Psoas muscle (tissue), 8 donors: ENCODE results near the gene ZFP36L2. TPM values are rescaled to one million over a fixed set of nuclear protein-coding genes. Genes with fewer than 3 reads are reported as not detected.

ENCODE experiments used
- ATAC-seq, 4 donors: fragments of 200-7000 bp; cut with Tn5 transposase; one replicate each; pipeline ENCODE4 v1.9.1; 2020; ENCODE audit warnings: moderate library complexity in 3 of 4, mild to moderate bottlenecking in 2 of 4
- DNase-seq, 2 donors: peaks; one replicate each; pipeline ENCODE4 v3.0.0-alpha.2; 2020
- H3K27ac ChIP-seq: fragments of 200-600 bp; one replicate; pipeline ENCODE4 v1.8.0; 2022
- H3K27me3 ChIP-seq, 3 donors: fragments of 200-600 bp in 1 of 3; one replicate each; pipeline versions ENCODE4 v1.6.1 to v1.8.0; 2013 to 2022; ENCODE audit warnings: low read length in 2 of 3, mild to moderate bottlenecking in 2 of 3, moderate library complexity in 1 of 3; ENCODE audit not compliant: insufficient read depth in 3 of 3
- H3K36me3 ChIP-seq, 2 donors: fragments of 200-600 bp in 1 of 2; one replicate each; pipeline versions ENCODE4 v1.6.1 to v1.8.0; 2013 to 2022; ENCODE audit warnings: low read depth in 1 of 2, mild to moderate bottlenecking in 1 of 2, moderate library complexity in 1 of 2; ENCODE audit not compliant: insufficient read depth in 1 of 2
- H3K4me1 ChIP-seq: fragments of 200-600 bp; one replicate; pipeline ENCODE4 v1.8.0; 2022
- H3K4me3 ChIP-seq: fragments of 200-600 bp; one replicate; pipeline ENCODE4 v1.8.0; 2022; ENCODE audit warnings: mild to moderate bottlenecking
- H3K9me3 ChIP-seq: fragments of 200-600 bp; one replicate; pipeline ENCODE4 v1.8.0; 2022
- WGBS, 3 donors: extraction: QIAGEN DNeasy Blood & Tissue Kit; methylation state at CpG; one replicate each; pipeline versions ENCODE4 v1.1.6 to v1.1.7; 2013; 5-methylcytosine and 5-hydroxymethylcytosine counted together
- intact Hi-C, 2 donors: fragments of 100-400 bp; cut with DNase I; formaldehyde crosslinking; loops; one replicate each; pipeline versions ENCODE4 v1.11.0 to v1.14.2; 2022
- polyA plus RNA-seq, 3 donors: library from polyadenylated mRNA; stranded (reverse); fragments of 200-250 nt; gene quantifications; one replicate each; pipeline ENCODE4 v1.2.3, GENCODE V29; 2013
- total RNA-seq, 4 donors: library from RNA; stranded (reverse); fragmentation: NEBNext Ultra II Directional in 2 of 4; extraction: Animal tissue kit (Norgen Biotek cat#: 25700) in 2 of 4; gene quantifications; one replicate each; pipeline versions ENCODE4 v1.2.1 to v1.2.4, GENCODE V29; 2021 to 2023
- TF ChIP-seq, protein P1 (sequence below): fragments of 200-600 bp; IDR thresholded peaks from one replicate; pipeline ENCODE4 v1.8.0; 2022; ENCODE audit warnings: antibody characterized with exemption
- donor health status: healthy with polysubstance abuse.
- donor health status: DM: no; HTN: no; CAD: no; lungs with moderate emphysema.
- donor health status: Bipolar disorder and iron deficiency.
- donor health status: healthy.
- donor health status: DM: yes; HTN: yes; CAD: no.
- donor health status: DM: no; HTN: no; CAD: no.
- donor health status: DM: no; HTN: no; CAD: no.
- donor health status: DM: yes; HTN: yes; CAD: no.

ZFP36L2 gene
- total and polyA plus RNA-seq, 7 donors = 26.3 to 103 (median 48.9) TPM

DNA sequence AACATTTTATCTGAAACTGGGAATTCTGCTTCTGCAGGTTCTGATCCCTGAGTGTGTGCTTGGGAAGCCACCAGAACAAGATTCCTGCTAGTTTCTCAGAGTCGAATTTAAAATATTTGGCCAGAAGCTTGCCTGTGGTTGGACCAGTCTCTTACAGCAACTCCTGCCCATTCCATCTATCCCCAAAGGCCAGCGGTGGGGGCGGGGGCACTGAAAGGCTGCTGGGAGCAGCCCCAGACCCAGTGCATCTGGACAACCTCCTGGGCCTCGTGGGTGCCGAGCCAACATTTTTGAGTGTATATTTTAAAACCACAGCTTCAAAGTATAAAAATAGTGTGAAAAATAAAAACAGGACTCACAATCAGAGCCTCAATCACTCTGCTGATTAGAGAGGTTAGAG lies 38.6 kb upstream of the ZFP36L2 start:
- ATAC-seq (no peak), DNase-seq (peak; percentile 72 to 79)
- intact Hi-C loops = no loop called here
- Histone ChIP-seq H3K9me3 (no peaks in the 10 kb centered on the region), H3K4me3 (no peak overlapping the region), H3K36me3 (no peaks in the 10 kb centered on the region), H3K27ac (peak overlapping the region; percentile 11), H3K4me1 (peaks cover 9% of the 10 kb centered on the region), H3K27me3 (no peaks in the 10 kb centered on the region)
- WGBS, 3 donors = 33 to 63% (median 50%) methylated on average over 5 of the region's 5 CpGs
- TF ChIP-seq, protein P1, sequence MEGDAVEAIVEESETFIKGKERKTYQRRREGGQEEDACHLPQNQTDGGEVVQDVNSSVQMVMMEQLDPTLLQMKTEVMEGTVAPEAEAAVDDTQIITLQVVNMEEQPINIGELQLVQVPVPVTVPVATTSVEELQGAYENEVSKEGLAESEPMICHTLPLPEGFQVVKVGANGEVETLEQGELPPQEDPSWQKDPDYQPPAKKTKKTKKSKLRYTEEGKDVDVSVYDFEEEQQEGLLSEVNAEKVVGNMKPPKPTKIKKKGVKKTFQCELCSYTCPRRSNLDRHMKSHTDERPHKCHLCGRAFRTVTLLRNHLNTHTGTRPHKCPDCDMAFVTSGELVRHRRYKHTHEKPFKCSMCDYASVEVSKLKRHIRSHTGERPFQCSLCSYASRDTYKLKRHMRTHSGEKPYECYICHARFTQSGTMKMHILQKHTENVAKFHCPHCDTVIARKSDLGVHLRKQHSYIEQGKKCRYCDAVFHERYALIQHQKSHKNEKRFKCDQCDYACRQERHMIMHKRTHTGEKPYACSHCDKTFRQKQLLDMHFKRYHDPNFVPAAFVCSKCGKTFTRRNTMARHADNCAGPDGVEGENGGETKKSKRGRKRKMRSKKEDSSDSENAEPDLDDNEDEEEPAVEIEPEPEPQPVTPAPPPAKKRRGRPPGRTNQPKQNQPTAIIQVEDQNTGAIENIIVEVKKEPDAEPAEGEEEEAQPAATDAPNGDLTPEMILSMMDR = no peak

DNA sequence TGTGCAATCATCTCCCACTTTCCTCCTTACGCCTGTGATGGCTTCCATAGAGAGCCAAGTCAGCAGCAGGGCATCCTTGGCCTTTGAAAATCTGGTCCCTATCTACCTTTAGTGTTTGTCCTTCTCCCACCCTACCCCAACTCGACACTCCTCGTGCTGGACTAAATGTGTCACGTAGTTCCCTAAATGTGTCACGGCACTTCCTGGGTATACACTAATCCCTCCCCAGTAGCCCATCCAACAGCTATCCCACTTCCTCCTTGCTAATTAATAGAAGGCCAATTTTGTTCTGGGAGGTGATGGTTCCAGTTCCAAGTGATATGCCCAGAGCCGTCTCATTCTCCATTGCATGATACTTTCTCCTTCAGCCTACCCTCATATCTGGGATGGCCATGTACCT lies 36.5 kb upstream of the ZFP36L2 start:
- TF ChIP-seq, protein P1 = no peak
- H3K36me3 ChIP-seq = no peaks in the 10 kb centered on the region
- no peaks in the 10 kb centered on the region for H3K9me3 ChIP-seq
- WGBS, 3 donors = 91 to 95% (median 93%) methylated on average over 6 of the region's 6 CpGs
- no peak overlapping the region for H3K4me3 ChIP-seq
- ATAC-seq = no peak
- H3K27ac ChIP-seq = no peak overlapping the region
- no peaks in the 10 kb centered on the region for H3K4me1 ChIP-seq
- H3K27me3 ChIP-seq = no peaks in the 10 kb centered on the region
- DNase-seq = no peak
- intact Hi-C loops = no loop called here

DNA sequence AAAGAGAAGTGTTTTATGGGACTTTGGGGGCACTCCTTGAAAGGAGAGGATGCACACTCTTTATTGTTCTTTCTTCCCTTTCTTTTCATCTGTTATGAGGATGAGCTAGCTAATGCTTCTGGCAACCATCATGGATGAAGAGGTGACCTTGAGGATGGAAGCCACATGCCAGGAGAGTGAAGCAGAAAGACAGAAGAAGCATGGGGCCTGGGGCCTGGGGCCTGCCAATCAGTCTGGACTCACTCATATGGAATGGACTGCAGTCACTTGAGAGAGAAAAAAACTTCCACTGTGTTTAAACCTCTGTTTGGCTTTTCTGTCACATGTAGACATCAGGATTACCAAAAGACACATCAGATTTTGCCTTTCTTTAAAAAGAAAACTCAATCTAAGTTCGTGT lies 35.8 kb upstream of the ZFP36L2 start:
- Histone ChIP-seq H3K9me3 (no peaks in the 10 kb centered on the region), H3K4me1 (no peaks in the 10 kb centered on the region), H3K27me3 (no peaks in the 10 kb centered on the region), H3K27ac (no peak overlapping the region), H3K4me3 (no peak overlapping the region), H3K36me3 (no peaks in the 10 kb centered on the region)
- WGBS, 3 donors = 89 to 97% (median 93%) methylated on average over 1 of the region's 1 CpG
- intact Hi-C loops = no loop called here
- ATAC-seq (peak; percentile 35 to 79 (median 62)), DNase-seq (no peak)
- TF ChIP-seq, protein P1 = no peak

DNA sequence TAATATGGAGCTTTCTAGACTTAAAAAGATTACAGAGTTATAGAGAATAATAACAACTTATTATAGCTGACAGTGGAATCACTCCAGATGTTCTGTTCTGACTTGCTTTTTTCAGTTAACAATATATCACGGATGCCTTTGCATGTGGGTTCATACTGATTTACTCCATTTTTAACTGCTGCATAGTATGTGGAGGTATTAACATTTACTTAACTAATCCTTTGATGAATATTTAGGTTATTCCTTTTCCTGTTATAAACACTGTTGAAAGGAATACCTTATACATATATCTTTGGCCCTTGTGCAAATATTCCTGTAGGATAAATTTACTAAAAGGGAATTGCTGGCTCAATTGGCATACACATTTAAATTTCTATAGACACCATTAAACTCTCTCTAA lies 33.1 kb upstream of the ZFP36L2 start:
- H3K36me3 ChIP-seq = no peaks in the 10 kb centered on the region
- no peak overlapping the region for H3K27ac ChIP-seq
- TF ChIP-seq, protein P1 = no peak
- no peak for DNase-seq
- intact Hi-C loops = no loop called here
- H3K9me3 ChIP-seq = no peaks in the 10 kb centered on the region
- H3K4me3 ChIP-seq = no peak overlapping the region
- H3K27me3 ChIP-seq = no peaks in the 10 kb centered on the region
- H3K4me1 ChIP-seq = no peaks in the 10 kb centered on the region
- 92 to 100% (median 95%) methylated on average over 1 of the region's 1 CpG for WGBS, 3 donors
- no peak for ATAC-seq

DNA sequence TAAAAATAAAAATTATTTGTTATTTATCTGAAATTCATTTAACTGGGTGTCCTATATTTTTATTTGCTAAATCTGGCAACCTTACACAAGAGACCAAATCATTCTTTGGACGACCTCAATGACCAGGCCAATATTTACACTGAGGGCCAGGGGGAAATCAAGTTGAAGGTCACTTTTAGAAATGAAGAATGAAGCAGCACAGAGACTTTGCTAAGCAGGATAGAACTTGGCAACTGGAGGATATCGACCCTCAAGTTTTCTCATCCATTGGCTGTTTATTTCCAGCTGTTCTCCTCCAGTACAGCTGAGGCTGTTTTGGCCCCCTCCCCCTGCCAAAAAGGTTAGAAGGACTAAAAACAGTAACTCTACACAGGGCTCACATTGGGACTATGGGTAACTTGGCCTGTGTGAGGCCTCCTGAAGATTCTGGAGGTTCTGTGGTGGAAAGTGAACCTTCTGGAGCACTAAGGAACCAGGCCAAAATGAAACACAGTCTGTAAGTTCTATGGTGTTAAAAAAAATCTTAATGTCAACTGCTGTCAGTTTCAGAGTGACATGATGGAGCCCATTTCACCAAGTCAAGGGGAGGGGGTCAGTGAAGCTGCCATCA lies 32.2 kb upstream of the ZFP36L2 start:
- Histone ChIP-seq H3K9me3 (no peaks in the 10 kb centered on the region), H3K27me3 (no peaks in the 10 kb centered on the region), H3K36me3 (no peaks in the 10 kb centered on the region), H3K27ac (no peak overlapping the region), H3K4me3 (no peak overlapping the region), H3K4me1 (no peaks in the 10 kb centered on the region)
- WGBS, 3 donors = 60 to 72% (median 66%) methylated on average over 2 of the region's 2 CpGs
- TF ChIP-seq, protein P1 = no peak
- ATAC-seq (peak in 1 of 4 donors; percentile 10), DNase-seq (no peak)
- intact Hi-C loops = no loop called here
